Gastrocnemius medialis (tissue), 4 donors: ENCODE measurements around the gene ABCC3. TPM values are rescaled to one million over a fixed set of nuclear protein-coding genes. Genes with fewer than 3 reads are reported as not detected.

Experiments
- ATAC-seq, 2 donors: fragments of 150-250 bp; one replicate each; pipeline ENCODE4 v1.9.1; 2016
- DNase-seq, 2 donors: peaks; one replicate each; pipeline ENCODE4 v3.0.0-alpha.2; 2019
- H3K27ac ChIP-seq, 4 donors: fragments of 200-600 bp; sonication (generic); 1 replicate in 1 of 4; 2 replicates in 3 of 4; pipeline ENCODE4 v1.5.1; 2016 to 2018; ENCODE audit warnings: mild to moderate bottlenecking in 2 of 4, moderate library complexity in 1 of 4
- H3K27me3 ChIP-seq, 3 donors: fragments of 200-600 bp; sonication (generic) in 2 of 3; 1 replicate in 1 of 3; 2 replicates in 2 of 3; pipeline versions ENCODE4 v1.5.1 to v1.6.0; 2016 to 2019; ENCODE audit warnings: mild to moderate bottlenecking in 1 of 3, moderate library complexity in 1 of 3
- H3K36me3 ChIP-seq, 2 donors: fragments of 200-600 bp; sonication (generic) in 1 of 2; one replicate each; pipeline ENCODE4 v1.5.1; 2017 to 2018
- H3K4me1 ChIP-seq, 2 donors: fragments of 200-600 bp; sonication (generic) in 1 of 2; one replicate each; pipeline ENCODE4 v1.5.1; 2016 to 2017; ENCODE audit warnings: mild to moderate bottlenecking in 2 of 2
- H3K4me3 ChIP-seq, 4 donors: fragments of 200-600 bp; sonication (generic) in 3 of 4; 1 replicate in 1 of 4; 2 replicates in 3 of 4; pipeline ENCODE4 v1.5.1; 2016 to 2019; ENCODE audit warnings: mild to moderate bottlenecking in 2 of 4
- H3K9me3 ChIP-seq, 3 donors: fragments of 200-600 bp; sonication (generic) in 2 of 3; 1 replicate in 1 of 3; 2 replicates in 2 of 3; pipeline ENCODE4 v1.5.1; 2016 to 2019
- POLR2A ChIP-seq, 2 donors: fragments of 450-650 bp; IDR thresholded peaks; one replicate each; pipeline ENCODE4 v1.6.1; 2017; ENCODE audit warnings: antibody characterized with exemption in 2 of 2, mild to moderate bottlenecking in 2 of 2, moderate library complexity in 2 of 2
- in situ Hi-C, 4 donors: fragments of 200-750 bp; cut with MboI; loops; one replicate each; pipeline versions ENCODE4 v1.15.0 to v1.8.0; 2017; ENCODE audit warnings: low sequenced_read_pairs in 4 of 4
- intact Hi-C: fragments of 100-400 bp; cut with DNase I; formaldehyde crosslinking; loops from one replicate; pipeline ENCODE4 v1.15.1; 2023; ENCODE audit warnings: low total_unique reads
- total RNA-seq, 4 donors: library from RNA; depleted of rRNA; stranded (reverse); fragments of >200 nt; gene quantifications; one replicate each; pipeline versions ENCODE4 v1.1.0 to v1.2.3, GENCODE V29; 2016
- TF ChIP-seq, protein P1 (sequence below), 5 experiments: fragments of 450-650 bp in 3 of 5; fragments of 200-600 bp in 2 of 5; sonication (generic) in 2 of 5; IDR thresholded peaks in 4 of 5; conservative IDR thresholded peaks in 1 of 5; 1 replicate in 4 of 5; 2 replicates in 1 of 5; pipeline ENCODE4 v1.5.1; 2016 to 2019; ENCODE audit warnings: antibody characterized with exemption in 5 of 5, mild to moderate bottlenecking in 3 of 5, moderate library complexity in 3 of 5

Gene ABCC3
- total RNA-seq, 4 donors from 2014 or later = 0.51 to 1.3 (median 0.76) TPM

- intact Hi-C loops (no loop called here), in situ Hi-C loops (no loop called here)
- ATAC-seq = no peak
- Histone ChIP-seq H3K9me3 (no peaks in the 10 kb centered on the region), H3K27me3 (peaks cover 0 to 8% (median 0%) of the 10 kb centered on the region in 3 donors), H3K4me3 (no peak overlapping the region), H3K36me3 (no peaks in the 10 kb centered on the region), H3K4me1 (peaks cover 6 to 7% of the 10 kb centered on the region in 2 donors), H3K27ac (no peak overlapping the region)
- no peak for TF ChIP-seq POLR2A (IDR thresholded peaks at IDR 0.05)
- TF ChIP-seq, protein P1, sequence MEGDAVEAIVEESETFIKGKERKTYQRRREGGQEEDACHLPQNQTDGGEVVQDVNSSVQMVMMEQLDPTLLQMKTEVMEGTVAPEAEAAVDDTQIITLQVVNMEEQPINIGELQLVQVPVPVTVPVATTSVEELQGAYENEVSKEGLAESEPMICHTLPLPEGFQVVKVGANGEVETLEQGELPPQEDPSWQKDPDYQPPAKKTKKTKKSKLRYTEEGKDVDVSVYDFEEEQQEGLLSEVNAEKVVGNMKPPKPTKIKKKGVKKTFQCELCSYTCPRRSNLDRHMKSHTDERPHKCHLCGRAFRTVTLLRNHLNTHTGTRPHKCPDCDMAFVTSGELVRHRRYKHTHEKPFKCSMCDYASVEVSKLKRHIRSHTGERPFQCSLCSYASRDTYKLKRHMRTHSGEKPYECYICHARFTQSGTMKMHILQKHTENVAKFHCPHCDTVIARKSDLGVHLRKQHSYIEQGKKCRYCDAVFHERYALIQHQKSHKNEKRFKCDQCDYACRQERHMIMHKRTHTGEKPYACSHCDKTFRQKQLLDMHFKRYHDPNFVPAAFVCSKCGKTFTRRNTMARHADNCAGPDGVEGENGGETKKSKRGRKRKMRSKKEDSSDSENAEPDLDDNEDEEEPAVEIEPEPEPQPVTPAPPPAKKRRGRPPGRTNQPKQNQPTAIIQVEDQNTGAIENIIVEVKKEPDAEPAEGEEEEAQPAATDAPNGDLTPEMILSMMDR (IDR thresholded peaks at IDR 0.05 in 4 of 5, conservative IDR thresholded peaks at IDR 0.05 in 1 of 5) = no peak
- no peak for DNase-seq
Measured at GRCh38 chr17:50609380-50610074, 25.2 kb upstream of the ABCC3 start.

GRCh38 chr17:50611634-50612033, 23.0 kb upstream of the ABCC3 start:
- intact Hi-C loops (no loop called here), in situ Hi-C loops (no loop called here)
- no peak overlapping the region for H3K4me3 ChIP-seq
- no peak for TF ChIP-seq POLR2A (IDR thresholded peaks at IDR 0.05)
- no peak for ATAC-seq
- no peak overlapping the region for H3K27ac ChIP-seq
- H3K9me3 ChIP-seq = no peaks in the 10 kb centered on the region
- no peaks in the 10 kb centered on the region for H3K27me3 ChIP-seq
- no peak for DNase-seq
- no peaks in the 10 kb centered on the region for H3K36me3 ChIP-seq
- no peaks in the 10 kb centered on the region for H3K4me1 ChIP-seq

DNA sequence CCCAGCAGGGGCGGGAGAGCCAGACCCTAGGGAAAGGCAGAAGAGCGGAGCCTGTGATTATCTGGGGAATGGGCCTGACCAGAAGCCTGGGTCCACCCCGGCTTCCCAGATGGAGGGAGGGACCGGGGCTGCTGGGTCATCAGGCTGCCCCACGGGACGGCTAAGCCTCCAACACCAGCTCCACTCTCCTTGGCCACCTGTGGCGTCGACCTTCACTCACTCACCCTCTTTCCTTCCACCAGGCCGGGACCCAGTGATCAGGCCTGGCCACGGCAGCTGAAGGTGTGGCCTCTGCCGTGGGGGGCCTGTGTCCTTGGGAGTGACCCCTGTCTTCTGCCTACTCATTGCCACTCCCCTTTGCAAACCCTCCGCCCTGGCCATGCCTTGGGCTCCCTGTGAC, 22.4 kb upstream of the ABCC3 start:
- ATAC-seq (no peak), DNase-seq (no peak)
- intact Hi-C loops (no loop called here), in situ Hi-C loops (no loop called here)
- H3K36me3 ChIP-seq = no peaks in the 10 kb centered on the region
- TF ChIP-seq POLR2A (IDR thresholded peaks at IDR 0.05) = no peak
- TF ChIP-seq, protein P1 (IDR thresholded peaks at IDR 0.05 in 4 of 5, conservative IDR thresholded peaks at IDR 0.05 in 1 of 5) = no peak
- H3K4me3 ChIP-seq = no peak overlapping the region
- H3K27me3 ChIP-seq = no peaks in the 10 kb centered on the region
- no peak overlapping the region for H3K27ac ChIP-seq
- H3K4me1 ChIP-seq = no peaks in the 10 kb centered on the region
- H3K9me3 ChIP-seq = no peaks in the 10 kb centered on the region

- ATAC-seq (no peak), DNase-seq (no peak)
- in situ Hi-C loops = no loop called here
- Histone ChIP-seq H3K4me1 (no peaks in the 10 kb centered on the region), H3K27ac (no peak overlapping the region), H3K4me3 (no peak overlapping the region), H3K9me3 (no peaks in the 10 kb centered on the region), H3K36me3 (no peaks in the 10 kb centered on the region), H3K27me3 (no peaks in the 10 kb centered on the region)
- intact Hi-C loops = no loop called here
- no peak for TF ChIP-seq POLR2A (IDR thresholded peaks at IDR 0.05)
- TF ChIP-seq, protein P1 (IDR thresholded peaks at IDR 0.05 in 4 of 5, conservative IDR thresholded peaks at IDR 0.05 in 1 of 5) = peak in 2 of 5 experiments; percentile 13 to 14
Measured at GRCh38 chr17:50613007-50613992, 21.4 kb upstream of the ABCC3 start.

- Histone ChIP-seq H3K9me3 (no peaks in the 10 kb centered on the region), H3K4me3 (no peak overlapping the region), H3K27ac (no peak overlapping the region), H3K4me1 (no peaks in the 10 kb centered on the region), H3K27me3 (no peaks in the 10 kb centered on the region), H3K36me3 (no peaks in the 10 kb centered on the region)
- TF ChIP-seq, protein P1 (IDR thresholded peaks at IDR 0.05 in 4 of 5, conservative IDR thresholded peaks at IDR 0.05 in 1 of 5) = no peak
- TF ChIP-seq POLR2A (IDR thresholded peaks at IDR 0.05) = no peak
- in situ Hi-C loops = no loop called here
- intact Hi-C loops = no loop called here
- no peak for DNase-seq
- no peak for ATAC-seq
Measured at GRCh38 chr17:50614471-50615051, 20.1 kb upstream of the ABCC3 start.
